ENCODE results near the gene CNOT6. TPM values are rescaled to one million over a fixed set of nuclear protein-coding genes. Genes with fewer than 3 reads are reported as not detected.
A peak's percentile ranks its signal among the peaks of the same experiment; 100 is the strongest.
"Not testable (repeated sequence)": the region's sequence is repeated elsewhere in the genome, so short reads cannot be mapped to it uniquely, and the experiment has no call there.

CNOT6 gene
- 18.8 TPM for total RNA-seq (ENCODE audit: insufficient read depth, low replicate concordance)

DNA sequence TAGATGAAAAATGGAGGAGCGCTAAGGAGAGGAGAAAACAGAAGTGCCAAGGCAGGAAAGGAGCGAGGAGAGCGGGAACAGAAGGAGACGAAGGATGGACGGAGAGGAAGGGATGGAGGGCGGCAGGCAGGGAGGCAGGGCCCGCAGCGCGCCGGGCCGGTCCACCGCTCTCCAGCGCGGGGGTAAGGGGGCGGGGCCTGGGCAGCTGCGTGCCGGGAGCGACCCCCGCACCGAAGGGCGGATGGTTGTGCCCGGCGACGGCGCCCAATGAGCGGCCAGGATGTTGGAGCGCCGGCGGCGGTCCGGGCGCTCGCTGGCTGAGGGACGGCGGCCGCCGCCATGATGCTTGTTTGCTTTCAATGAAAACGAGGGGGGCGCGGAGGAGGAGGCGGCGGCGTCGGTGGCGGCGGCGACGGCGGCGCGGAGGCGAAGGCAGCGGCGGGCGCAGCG, at the start of gene CNOT6:
CNOT6 (plus strand) TSS at position 320 of the 450 bp plus-strand sequence. CDS start 34,898 bp downstream, outside the sequence.
- DNase-seq (ENCODE audit: low spot score), result peak; percentile 92

DNA sequence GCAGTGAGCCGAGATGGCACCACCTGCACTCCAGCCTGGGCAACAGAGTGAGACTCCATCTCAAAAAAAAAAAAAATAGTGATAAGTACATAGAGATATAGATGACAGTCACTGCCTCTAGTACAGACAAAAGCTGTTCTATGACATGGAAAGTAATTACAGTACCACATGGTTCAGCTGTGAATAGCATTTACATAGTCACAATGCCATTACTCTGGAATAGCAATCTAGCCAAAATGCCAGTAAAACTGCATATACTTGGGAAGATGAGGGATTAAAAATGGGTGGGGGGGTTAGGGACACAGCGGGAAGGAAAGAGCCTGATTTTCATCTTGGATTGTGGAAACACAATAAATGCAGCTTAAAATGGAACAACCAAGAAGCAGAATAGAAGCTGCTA, 39.4 kb upstream of the CNOT6 start:
- no peak for DNase-seq (ENCODE audit: low spot score)

DNA sequence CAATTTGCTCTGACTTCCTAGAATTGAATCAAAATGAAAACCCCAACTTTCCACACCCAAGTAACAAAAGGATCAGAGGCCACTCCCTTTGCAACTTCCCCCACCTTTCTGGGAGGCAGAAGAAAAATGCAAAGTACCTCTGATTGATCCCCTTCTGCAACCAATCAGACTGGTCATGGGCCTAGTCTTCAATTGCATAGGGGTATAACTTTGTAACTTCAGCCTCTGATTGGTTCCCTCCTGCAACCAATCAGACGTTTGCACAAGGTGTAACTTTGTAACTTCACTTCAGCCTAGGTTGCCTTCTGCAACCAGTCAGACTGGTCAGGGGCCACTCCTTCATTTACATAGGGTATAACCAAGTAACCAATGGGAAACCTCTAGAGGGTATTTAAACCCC, 38.3 kb upstream of the CNOT6 start:
- DNase-seq (ENCODE audit: low spot score), result no peak

DNA sequence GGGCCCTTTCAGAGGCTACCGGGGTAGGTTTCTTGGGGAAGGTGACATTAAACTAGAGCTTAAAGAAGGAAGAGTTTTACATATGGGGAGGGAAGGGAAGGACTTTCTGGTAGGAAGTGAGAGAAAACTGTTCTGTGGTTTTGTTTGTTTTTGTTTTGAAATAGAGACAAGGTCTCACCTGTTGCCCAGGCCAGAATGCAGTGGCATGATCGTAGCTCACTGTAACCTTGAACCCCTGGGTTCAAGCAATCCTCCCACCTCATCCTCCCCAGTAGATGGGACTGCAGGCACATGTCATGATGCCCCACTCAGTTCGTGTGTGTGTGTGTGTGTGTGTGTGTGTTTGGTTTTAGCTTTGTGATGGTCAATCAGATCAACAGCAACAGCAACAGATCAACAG, 37.4 kb upstream of the CNOT6 start:
- DNase-seq (ENCODE audit: low spot score), result no peak

DNA sequence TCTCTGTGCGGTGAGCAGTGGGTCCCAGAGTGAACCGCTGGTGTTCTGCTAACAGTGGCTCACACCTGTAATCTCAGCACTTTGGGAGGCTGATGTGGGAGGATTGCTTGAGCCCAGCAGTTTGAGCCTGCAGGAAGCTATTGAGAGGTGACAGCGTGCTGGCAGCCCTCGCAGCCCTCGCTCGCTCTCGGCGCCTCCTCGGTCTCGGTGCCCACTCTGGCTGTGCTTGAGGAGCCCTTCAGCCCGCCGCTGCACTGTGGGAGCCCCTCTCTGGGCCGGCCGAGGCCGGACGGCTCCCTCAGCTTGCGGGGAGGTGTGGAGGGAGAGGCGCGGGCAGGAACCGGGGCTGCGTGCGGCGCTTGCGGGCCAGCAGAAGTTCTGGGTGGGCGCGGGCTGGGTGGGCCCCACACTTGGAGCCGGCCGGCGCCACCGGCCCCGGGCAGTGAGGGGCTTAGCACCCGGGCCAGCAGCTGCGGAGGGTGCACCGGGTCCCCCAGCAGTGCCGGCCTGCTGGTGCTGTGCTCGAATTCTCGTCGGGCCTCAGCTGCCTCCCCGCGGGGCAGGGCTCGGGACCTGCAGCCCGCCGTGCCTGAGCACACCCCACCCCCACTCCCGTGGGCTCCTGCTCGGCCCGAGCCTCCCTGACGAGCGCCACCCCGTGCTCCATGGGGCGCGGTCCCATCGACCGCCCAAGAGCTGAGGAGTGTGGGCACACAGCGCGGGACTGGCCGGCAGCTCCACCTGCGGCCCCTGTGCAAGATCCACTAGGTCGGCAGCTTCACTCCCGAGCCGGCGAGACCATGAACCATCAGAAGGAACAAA, 35.1 kb upstream of the CNOT6 start:
- not testable (repeated sequence) for DNase-seq (ENCODE audit: low spot score)

DNA sequence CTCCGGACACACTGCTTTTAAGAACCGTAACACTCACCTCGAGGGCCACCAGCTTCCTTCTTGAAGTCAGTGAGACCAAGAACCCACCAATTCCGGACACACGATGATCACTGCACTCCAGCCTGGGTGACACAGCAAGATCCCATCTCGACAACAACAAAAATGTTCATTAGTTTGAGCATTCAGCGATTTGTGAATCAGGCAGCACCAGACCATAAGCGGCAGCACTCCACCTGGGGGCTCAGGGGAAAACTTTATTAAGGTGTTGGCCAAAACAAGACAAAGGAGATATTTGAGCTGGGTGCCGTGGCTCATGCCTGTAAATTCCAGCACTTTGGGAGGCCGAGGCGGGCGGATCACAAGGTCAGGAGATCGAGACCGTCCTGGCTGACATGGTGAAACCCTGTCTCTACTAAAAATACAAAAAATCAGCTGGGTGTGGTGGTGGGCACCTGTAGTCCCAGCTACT, 34.5 kb upstream of the CNOT6 start:
- not testable (repeated sequence) for DNase-seq (ENCODE audit: low spot score)

DNA sequence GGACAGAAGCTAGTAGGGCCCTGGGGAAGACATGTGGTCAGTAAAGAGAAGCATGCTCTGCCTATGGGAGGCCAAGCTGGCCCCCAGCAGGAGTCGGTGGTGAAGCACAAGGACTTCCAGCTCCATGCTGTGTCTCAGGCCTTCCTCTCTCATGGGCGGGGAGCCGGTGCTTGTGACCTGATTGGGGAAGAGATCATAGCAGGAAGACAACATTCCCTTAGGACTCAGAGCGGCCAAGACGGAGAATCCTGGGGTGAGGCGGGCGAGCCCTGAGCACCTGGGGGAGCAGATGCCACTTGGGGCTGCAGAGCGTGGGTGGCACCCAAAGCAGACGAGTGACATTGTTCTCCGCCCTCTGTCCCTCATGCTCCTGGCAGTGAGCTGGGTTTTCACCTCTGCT, 33.3 kb upstream of the CNOT6 start:
- DNase-seq (ENCODE audit: low spot score), result no peak

DNA sequence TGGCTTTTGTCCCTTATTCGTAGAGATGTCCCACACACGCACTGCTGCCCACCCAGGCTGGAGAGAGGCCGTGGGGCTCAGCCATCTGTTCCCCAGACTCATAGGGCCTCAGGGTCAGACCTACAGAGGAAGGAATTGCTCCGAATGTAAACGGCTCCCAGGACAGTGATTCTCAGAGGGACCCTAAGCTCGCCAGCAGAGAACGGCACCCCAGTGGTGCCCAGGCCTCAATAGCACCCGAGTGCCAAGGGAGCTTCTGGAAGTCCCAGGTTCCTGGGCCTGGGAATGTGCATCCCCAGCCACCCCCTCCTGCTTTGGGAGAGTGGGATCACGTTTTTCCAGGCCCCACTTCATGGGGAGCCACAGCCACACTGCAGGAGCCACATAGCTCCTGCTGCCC, 32.9 kb upstream of the CNOT6 start:
- DNase-seq (ENCODE audit: low spot score), result no peak

DNA sequence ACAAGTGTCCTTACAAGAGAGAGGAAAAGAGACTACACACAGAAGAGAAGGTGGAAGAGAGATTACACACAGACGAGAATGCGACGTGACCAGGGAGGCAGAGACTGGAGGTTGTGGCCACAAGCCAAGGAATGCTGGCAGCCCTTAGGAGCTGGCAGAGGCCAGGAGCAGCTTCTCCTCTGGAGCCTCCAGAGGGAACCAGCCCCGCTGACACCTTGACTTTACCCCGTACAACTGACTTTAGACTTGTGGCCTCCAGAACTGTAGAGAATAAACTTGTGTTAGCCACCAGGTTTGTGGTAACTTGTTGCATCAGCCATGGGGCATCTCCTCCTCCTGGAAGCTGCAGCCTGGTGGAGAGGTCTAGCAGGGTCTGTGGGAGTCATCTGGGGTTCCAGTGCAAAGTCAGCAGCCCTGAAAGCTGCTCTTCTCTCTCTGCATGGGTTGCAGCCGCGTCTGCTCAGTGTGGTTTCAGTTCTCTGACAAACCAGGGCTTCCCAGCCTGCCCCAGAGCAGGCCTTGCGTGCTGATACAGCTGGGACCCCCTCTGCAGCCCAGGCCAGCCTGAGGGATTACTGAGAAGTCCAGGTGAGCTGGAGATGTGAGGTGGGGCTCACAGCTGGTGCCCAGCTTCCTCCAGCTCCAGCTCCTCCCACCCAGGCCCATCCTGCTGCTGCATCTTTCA, 30.8 kb upstream of the CNOT6 start:
- DNase-seq (ENCODE audit: low spot score), result no peak

DNA sequence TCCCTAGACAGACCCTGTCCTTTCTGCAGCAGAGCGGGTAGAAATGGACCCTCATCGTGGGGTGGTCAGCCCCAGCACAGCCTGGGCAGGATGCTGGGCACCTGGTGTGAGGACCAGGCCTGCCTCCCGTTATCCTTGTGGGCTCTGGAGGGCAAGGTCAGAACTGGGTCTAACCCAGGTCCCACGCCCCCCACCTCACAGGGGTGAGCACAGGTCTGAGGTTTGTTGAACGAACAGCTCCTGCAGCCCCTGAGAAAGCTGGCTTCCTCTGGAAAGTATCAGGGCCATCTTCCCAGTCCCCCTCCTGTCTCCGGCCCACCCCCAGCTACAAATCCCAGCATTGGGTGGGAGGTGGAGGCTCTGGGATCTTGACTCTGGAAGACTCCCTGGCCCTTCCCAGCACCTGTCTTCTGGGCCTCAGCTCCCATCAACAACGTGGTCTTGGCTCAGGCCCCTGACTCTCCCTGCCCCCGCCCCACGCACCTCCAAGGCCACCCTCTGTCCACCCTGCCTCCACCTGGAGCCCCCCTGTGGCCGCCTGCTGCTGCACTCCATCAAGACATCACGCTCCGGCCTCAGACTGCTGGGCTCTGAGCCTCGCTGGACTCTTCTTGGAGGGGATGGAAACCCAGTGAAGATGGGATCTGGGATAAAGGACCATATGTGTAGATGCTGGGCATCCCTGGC, 30.1 kb upstream of the CNOT6 start:
- no peak for DNase-seq (ENCODE audit: low spot score)

DNA sequence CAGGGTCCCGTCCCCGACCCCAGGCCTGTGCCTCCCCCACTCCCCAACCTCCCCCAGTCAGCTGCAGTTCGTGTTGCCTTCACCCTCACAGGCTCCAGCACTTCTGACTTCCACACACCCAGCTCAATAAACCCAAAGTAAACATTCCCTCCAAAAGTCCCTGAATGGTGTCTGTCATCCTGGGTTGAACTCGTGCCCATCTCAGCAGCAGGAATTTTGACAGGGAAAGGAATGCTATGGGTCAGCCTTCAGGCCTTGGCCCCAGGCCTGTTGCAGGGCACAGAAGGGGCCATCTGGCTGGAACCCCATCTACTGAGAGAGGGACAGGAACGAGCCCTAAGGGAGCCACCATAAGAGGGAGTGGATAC, 29.6 kb upstream of the CNOT6 start:
- DNase-seq (ENCODE audit: low spot score), result no peak

DNA sequence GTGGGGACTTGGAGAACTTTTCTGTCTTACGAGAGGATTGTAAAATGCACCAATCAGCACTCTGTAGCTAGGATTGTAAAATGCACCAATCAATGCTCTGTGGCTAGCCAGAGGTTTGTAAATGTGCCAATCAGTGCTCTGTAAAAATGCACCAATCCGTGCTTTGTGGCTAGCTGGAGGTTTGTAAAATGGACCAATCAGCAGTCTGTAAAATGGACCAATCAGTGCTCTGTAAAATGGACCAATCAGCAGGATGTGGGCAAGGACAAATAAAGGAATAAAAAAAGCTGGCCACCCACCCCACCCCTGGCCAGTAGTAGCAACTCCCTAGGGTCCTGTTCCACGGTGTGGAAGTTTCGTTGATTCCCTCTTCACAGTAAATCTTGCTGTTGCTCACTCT, 29.1 kb upstream of the CNOT6 start:
- not testable (repeated sequence) for DNase-seq (ENCODE audit: low spot score)

DNA sequence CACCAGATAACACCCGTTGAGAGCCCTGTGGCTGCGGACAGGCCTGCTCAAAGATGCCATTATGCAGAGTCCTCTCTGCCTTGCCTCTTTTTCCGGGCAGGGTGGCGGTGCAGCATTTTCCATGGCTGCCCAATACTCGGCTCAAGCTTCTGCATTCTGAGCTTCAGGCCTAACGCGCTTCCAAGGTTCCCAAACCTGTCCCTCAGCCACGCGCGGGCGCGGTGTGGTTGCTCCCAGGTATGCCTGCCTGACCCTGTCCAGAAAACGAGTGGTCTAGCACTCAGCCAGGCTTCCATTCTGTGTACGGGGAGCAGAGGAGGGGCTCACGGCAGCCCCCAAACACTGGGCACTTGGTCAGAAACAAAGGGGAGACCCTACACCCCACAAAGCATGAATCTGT, 27.9 kb upstream of the CNOT6 start:
- DNase-seq (ENCODE audit: low spot score), result no peak

DNA sequence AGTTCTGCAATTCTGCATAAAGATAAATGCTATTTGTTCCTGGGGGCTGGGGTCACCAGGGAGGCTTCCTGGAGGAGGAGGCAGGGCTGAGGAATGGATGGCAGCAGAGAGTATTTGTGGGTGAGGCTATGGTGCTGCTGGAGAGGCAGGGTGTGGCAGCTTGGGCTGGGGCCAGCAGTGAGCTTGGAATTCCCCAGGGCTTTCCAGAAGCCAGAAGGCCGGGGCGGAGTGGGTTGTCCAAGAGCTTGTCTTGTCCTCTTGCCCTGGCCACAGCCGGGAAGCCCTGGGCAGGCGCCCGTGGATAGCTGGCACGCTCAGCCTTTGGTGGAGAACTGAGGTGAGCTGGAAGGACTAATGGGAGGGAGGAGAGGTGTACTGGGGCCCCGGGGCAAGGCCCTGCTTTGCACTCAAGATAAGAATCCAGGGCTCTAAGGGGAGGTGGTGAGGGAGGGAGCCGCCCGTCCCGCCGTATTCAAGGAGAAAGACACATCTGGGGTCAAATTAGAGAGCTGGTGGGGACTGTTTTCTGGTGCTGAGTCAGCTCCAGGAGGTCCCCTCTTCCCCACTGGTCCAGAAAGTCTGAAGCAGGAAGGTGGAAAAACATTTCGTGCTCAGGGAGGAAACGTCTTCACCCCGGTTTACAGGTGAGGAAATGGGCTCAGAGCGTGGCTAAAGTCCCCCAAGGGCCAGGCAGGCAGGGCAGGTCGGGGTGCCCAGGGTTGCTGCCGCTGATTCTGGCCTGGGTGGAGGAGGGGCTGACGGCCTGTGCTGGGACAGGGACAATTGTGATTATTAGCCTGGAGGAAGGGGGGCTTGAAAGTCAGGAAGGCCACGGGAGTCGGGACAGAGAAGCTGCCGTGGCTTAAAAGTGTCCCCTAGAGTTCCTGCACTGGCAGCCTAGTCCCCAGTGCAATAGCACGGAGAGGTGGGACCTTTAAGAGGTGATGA, 26.9 kb upstream of the CNOT6 start:
- DNase-seq (ENCODE audit: low spot score), result peak; percentile 60

DNA sequence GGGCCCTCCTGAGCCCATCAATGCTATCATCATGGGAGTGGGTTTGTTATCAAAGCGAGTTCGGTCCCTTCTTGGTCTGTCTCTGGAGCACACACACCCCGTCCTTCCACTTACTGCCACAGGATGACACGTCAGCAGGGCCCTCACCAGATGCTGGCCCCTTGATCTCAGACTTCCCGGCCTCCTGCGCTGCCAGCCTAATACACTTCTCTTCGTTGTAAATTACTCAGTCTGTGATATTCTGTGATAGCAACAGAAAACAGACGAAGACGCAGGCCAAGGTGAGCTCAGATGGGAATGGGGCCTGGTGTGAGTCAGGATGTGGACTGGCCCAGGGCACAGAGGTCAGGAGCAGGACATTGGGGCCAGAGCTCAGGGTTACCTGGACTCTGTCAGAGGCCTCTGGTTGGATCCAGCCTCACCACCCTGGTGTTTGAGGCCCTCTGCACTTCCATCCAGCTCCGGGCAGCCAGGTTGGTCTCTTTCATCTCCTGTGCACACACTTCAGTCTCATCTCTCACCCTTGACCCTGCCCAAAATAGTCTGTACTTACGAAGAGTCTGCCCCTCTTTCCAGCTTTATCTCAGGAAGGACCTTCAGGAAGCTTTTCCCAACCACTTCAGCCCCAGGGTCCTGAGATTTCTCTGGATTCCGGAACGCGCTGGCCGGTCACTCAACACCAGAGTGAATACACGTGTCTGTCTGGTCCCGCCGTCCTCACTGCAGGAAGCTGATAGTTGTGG, 26.0 kb upstream of the CNOT6 start:
- DNase-seq (ENCODE audit: low spot score), result peak; percentile 35

DNA sequence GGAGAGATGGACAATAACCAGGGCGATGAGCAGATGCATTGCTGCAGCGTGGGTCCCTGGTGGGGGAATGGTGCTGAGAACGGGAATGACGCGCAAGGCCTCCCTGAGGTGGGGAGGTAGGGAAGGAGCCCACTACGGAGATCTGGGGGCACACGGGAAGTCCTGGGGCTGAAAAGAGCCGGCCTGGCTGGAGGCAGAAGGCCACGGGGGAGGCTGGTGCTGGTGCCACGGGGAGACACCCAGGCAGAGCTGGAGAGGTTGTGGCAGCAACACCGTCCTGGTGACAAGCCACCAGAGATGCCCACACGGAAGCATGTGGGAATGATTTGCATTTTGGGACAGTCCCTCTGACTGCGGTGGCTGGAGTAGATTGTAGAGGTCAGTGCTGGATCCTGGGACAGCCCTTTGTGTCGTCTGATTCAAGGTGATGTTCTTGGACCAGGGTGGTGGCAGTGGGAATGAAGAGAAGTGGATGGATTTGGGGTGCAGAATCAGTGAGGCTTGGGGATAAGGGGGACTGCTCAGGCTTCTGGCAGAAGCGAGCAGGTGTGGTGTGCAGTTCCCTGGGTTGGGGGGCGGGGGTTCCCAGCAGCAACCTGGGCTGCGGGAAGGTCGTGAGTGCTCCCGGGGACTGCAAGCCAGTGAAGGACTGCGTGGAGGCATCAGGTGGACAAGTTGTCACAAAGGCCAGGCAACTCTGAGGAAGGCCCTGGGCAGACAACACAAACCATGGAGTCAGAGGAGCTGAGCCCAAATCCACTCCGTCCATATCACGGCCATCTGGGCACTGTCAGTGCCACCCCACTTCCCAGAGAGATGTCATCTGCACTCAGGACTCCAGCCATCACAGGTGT, 25.2 kb upstream of the CNOT6 start:
- no peak for DNase-seq (ENCODE audit: low spot score)

DNA sequence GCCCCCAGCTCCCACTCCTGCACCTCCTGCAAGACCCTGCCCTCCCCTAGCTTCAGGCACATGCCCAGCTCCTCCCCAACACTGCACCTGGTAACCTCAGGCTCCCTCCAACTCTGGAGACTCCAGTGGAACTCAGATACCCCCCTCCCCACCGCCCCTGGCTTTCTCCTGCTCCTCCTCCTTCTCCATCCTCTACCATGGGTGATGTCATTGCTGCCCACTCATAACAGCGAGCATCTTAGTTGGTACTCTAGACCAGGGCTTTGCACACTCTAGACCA, 24.7 kb upstream of the CNOT6 start:
- DNase-seq (ENCODE audit: low spot score), result no peak

DNA sequence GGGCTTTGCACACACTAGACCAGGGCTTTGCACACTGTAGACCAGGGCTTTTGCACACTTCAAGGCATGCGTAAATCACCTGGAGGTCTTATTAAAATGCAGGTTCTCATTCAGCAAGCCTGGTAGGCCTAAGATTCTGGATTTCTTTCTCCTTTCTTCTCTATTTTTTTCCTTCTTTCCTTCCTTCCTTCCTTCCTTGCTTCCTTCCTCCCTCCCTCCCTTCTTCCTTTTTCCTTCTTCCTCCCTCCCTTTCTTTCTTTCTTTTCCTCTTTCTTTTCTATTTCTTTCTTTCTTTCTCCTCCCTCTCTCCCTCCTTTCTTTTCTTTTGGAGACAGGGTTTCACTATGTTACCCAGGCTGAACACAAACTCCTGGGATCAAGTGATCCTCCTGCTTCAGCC, 24.3 kb upstream of the CNOT6 start:
- DNase-seq (ENCODE audit: low spot score), result no peak

DNA sequence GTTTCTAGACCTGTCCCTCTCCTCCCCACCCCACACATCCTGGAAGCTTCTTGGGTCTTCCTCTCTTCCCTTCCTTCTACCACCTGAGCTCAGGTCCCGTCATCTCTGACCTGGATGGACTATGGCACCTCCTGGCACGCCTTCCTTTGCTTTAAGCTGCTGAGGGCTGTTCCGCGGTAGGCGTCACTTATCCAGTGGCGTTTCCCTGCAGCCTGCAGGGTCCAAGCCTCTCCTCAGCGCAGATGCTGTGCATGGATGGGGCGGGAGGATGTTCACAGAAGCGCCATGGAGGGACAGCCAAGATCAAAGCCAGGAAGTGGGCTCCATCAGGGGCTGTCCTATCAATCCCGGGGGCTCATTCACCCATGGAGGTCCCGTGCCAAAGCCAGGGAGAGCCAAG, 23.8 kb upstream of the CNOT6 start:
- DNase-seq (ENCODE audit: low spot score), result no peak

Data from umbilical cord (tissue), 2 donors.